Fibroblast of mammary gland (primary cell): Measurements from ENCODE around the gene WNT11.
A peak's percentile ranks its signal among the peaks of the same experiment; 100 is the strongest.

ENCODE experiments used
- DNase-seq: peaks from one replicate; pipeline ENCODE4 v3.0.0-alpha.2; 2010; ENCODE audit warnings: low read depth
- H3K4me3 ChIP-seq: 2 replicates; pipeline ENCODE4 v1.5.1; 2011; ENCODE audit warnings: low read depth, mild to moderate bottlenecking, low read length, moderate library complexity; ENCODE audit not compliant: control insufficient read depth
- TF ChIP-seq, protein P1 (sequence below): conservative IDR thresholded peaks from 2 replicates; pipeline ENCODE4 v1.5.1; 2011; ENCODE audit warnings: low read depth, low read length, inconsistent platforms; ENCODE audit not compliant: control insufficient read depth, insufficient read depth

Gene WNT11

DNA sequence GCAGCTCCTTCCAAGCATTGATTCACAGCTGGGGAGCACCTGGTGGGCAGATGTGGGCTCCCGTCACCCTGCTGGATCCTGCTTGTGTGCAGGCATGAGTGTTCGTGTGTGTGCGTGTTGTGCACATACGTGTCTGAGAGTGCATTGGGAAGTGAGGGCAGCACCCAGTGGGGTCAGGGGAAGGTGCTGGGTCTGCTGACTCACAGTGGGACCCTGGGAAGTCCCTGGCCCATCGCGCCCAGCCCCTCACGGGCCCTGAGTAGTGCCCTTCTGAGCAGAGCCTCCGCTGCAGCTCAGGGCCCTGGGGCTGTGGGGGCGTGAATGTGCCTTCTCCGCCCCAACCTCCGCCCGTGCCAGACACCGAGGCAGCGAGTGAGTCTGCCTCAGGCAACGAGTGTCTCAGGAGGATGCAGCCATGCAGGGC, 36.8 kb downstream of the WNT11 start:
- H3K4me3 ChIP-seq = no peak overlapping the region
- TF ChIP-seq, protein P1, sequence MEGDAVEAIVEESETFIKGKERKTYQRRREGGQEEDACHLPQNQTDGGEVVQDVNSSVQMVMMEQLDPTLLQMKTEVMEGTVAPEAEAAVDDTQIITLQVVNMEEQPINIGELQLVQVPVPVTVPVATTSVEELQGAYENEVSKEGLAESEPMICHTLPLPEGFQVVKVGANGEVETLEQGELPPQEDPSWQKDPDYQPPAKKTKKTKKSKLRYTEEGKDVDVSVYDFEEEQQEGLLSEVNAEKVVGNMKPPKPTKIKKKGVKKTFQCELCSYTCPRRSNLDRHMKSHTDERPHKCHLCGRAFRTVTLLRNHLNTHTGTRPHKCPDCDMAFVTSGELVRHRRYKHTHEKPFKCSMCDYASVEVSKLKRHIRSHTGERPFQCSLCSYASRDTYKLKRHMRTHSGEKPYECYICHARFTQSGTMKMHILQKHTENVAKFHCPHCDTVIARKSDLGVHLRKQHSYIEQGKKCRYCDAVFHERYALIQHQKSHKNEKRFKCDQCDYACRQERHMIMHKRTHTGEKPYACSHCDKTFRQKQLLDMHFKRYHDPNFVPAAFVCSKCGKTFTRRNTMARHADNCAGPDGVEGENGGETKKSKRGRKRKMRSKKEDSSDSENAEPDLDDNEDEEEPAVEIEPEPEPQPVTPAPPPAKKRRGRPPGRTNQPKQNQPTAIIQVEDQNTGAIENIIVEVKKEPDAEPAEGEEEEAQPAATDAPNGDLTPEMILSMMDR = no peak
- no peak for DNase-seq

DNA sequence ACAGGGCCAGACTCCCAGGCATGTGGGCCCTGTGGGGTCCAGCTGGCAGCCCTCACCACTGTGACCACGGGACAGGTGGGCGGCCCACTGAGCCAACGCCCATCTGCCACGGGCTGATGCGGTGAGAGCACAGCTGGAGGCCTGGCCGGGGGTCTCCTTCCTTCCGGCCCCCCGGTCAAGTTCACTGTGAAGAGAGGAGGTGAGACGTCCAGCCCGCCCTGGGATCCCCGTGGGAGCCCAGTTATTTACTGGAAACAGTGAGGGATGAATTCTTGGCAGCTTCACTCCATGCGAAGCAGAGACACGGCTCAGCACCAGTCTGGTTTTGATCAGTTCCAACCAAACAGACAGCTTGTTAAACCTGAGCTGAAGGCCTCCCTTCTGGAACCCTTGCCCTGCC, 38.7 kb downstream of the WNT11 start:
- TF ChIP-seq, protein P1 = no peak
- H3K4me3 ChIP-seq = no peak overlapping the region
- DNase-seq = peak; percentile 28

DNA sequence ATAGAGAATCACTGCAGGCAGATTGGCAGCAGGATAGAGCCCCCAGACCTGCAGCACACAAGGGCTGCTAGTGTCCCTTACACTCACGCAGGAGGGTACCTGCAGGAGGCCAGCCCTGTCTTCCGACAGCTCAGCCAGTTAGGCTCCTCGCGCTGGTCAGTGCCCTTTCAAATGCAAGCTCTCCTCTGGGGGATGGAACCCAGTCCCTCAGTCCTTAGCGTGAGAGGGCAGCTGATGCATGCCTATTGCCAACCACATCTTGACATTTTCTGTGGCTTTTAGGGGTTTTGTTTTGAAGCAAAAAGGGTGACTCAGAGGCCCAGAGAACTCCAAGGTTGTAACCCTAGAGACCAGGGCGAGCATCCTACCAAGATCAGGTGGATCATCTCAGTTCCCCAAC, 40.0 kb downstream of the WNT11 start:
- no peak overlapping the region for H3K4me3 ChIP-seq
- DNase-seq = no peak
- TF ChIP-seq, protein P1 = no peak

DNA sequence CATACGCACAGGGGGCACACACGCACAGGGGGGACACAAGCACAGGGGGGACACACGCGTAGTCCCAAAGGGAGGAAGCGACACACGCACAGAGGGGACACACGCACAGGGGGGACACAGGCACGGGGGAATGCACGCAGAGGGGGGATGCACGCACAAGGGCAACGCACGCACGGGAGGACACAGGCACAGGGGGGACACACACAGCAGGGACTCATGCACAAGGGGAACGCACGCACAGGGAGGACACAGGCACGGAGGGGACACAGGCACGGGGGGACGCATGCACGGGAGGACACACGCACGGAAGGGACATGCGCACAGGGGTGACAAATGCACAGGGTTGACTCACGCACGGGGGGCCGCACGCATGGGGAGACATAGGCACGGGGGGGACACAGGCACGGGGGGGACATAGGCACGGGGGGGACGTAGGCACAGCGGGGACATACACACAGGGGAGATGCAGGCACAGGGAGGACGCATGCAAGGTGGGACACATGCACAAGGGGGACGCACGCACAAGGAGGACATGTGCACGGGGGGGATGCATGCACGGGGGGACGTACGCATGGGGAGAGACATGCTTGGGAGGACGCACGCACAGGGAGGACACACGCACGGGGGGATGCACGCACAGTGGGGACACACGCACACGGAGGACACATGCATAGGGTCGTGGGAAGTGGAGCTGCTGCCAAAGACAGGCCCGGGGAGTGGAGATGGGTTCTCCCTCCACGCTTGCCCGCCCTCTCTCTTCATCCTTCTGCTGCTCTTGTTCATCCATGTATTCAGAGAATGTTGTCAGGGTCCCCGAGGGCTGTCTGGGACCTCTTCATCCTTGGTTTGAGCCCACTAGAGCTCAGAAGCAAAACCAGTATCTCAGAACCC, 41.2 kb downstream of the WNT11 start:
- no peak overlapping the region for H3K4me3 ChIP-seq
- TF ChIP-seq, protein P1 = no peak
- no peak for DNase-seq

DNA sequence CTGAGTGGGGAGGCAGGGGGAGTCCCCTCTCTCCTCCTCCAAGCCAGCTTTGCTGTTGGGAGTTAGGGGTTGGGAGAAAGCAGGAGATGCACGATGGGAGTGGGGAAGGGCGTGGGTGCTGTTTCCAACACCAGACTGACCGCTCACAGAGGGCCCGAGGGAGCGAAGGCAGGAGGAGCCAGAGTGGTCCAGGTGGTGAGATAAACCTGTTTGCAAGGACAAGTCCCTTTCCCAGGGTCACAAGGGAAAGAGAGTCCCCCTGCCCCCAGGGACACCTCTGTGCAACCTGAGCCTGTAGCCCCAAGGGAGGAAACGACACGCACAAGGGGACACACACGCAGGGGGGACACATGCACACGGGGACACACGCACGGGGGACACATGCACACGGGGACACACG, 42.2 kb downstream of the WNT11 start:
- no peak for DNase-seq
- TF ChIP-seq, protein P1 = no peak
- no peak overlapping the region for H3K4me3 ChIP-seq

DNA sequence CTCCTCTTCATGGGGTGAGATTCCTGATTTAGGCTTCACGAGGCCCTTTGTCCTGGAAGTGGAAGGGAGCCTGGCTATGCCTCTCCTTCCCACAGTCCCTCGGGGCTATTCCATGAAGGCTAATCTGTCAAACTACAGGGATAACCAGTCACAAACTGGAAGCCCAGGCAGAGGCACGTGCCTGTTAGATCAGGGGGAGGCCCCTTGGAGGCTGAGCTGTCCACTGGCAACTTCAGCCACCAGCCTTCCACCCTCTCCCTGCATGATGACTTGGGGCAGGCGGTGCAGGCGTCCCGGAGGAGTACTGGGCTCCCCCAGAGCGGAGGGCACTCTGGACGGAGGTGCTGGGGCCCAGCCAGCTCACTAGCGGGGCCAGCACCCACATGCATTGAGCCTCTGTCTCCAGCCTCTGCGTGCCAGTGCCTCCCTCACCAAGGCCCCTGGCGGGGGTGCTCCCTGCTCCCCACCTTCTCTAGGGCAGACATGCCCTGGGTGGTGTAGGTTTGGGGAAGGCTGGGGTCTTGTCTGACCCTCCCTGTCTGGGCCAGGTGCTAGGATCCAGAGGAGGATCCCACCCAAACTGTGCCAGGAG, 42.9 kb downstream of the WNT11 start:
- DNase-seq = no peak
- TF ChIP-seq, protein P1 = no peak
- H3K4me3 ChIP-seq = no peak overlapping the region
